Stomach (tissue), 4 donors: ENCODE data around the gene C5AR2.

Experiments used
- CTCF ChIP-seq, 7 experiments: fragments of 450-650 bp in 4 of 7; fragments of 200-600 bp in 3 of 7; sonication (generic) in 3 of 7; IDR thresholded peaks; one replicate each; pipeline ENCODE4 v1.5.1; 2016 to 2019; ENCODE audit warnings: antibody characterized with exemption in 7 of 7, control low read depth in 2 of 7, mild to moderate bottlenecking in 1 of 7
- EP300 ChIP-seq: sonication (generic); formaldehyde crosslinking; IDR thresholded peaks from one replicate; pipeline ENCODE4 v1.6.1; 2017; ENCODE audit warnings: antibody characterized with exemption
- POLR2A ChIP-seq, 4 donors: fragments of 450-650 bp; IDR thresholded peaks; one replicate each; pipeline ENCODE4 v1.6.1; 2016; ENCODE audit warnings: antibody characterized with exemption in 4 of 4, control low read depth in 2 of 4, mild to moderate bottlenecking in 1 of 4, moderate library complexity in 1 of 4
- POLR2AphosphoS5 ChIP-seq, 3 donors: sonication (generic); formaldehyde crosslinking; IDR thresholded peaks; one replicate each; pipeline ENCODE4 v1.6.1; 2016; ENCODE audit warnings: antibody characterized with exemption in 3 of 3

GRCh38 chr19:47378246-47378645, 46.3 kb downstream of the C5AR2 start:
- TF ChIP-seq CTCF (IDR thresholded peaks at IDR 0.05) (no peak), EP300 (no peak), POLR2AphosphoS5 (IDR thresholded peaks at IDR 0.05) (no peak), POLR2A (IDR thresholded peaks at IDR 0.05) (no peak)
